GM19193 (cell line): ENCODE data around the gene TTYH3.

ENCODE experiments used
- POLR2A ChIP-seq: IDR thresholded peaks from 4 replicates; pipeline ENCODE4 v1.6.1; 2011; ENCODE audit not compliant: insufficient read depth, insufficient read length; ENCODE audit errors: extremely low read depth

The TTYH3 gene

DNA sequence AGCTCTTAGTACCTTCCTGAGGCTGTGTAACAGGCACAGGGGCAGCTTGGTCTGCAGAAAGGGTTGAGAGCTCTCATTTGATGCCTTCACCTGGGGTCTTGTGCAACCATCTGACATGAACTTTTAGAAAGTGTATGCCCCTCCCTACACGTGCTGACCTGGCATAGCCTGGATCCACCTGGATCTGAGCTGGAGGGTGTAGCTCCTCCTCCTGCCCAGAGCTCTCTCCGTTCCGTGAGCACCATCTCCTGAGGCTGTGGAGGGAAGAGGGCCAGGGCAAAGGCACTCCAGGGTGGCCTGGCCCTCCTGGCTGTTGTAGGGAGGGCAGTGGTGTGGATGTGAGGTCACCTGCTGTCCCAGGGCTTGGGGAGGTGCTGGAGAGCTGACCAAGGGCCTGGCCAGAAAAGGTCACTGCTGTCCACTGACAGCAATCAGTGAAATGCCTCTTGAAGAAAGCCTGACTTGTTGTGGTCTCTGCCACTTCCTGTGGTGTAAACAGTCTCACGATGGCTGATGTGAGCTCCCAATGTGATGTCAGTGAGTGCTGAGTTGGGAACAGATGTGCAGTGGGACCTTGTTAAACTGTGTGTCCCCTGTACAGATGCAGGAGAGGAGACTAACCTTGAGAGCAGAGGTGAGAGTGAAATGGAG is 79.2 kb downstream of the TTYH3 start:
- TF ChIP-seq POLR2A, result no peak

DNA sequence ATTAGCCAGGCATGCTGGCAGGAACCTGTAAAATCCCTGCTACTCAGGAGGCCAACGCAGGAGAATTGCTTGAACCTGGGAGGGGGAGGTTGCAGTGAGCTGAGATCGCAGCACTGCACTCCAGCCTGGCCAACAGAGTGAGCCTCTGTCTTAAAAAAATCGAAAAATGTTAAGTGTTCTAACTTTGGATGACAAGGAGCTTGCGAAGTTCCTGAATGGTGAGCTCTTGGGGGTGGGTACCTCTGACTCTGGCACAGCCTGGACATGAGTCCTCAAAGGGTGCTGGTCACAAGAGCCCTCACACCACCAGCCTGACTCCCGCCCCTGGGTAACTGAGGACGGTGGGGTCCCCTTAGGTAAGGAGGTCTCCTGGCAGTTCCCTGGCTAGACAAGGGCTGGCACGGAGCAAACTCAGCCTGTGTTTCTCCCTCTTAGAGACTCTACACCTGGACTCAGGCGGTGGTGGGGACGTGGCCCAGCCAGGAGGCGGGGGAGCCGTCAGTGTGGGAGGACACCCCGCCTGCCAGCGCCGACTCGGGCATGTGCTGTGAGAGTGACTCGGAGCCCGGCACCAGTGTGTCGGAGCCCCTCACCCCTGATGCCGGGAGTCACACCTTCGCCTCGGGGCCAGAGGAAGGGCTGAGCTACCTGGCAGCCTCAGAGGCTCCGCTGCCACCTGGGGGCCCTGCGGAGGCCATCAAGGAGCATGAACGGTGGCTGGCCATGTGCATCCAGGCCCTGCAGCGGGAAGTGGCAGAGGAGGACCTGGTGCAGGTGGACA is 80.3 kb downstream of the TTYH3 start:
- no peak for TF ChIP-seq POLR2A

DNA sequence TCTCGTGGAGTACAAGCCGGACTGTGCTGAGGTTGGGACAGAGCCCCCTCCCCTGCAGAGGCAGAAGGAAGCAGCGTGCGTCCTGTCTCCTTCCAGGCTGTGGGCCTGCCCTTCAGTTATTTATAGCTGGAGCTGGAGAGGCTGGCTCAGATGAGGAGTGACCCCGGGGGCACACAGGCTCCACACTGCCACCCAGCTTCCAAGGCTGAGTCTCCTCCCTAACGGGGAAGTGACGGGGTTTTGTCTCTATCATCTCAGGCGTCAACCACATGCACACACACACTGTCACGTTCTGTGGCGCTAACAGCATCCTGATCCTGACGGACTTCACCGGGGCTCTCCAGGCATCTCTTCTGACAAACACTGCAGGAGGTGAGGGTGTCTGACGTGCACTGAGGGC is 81.6 kb downstream of the TTYH3 start:
- no peak for TF ChIP-seq POLR2A

- TF ChIP-seq POLR2A, result no peak
Measured at GRCh38 chr7:2713978-2714377, 82.2 kb downstream of the TTYH3 start.
